C4-2B (cell line): Measurements from ENCODE around the gene PPP1CB.

ENCODE experiments used
- CTCF ChIP-seq: fragments of 450-650 bp; conservative IDR thresholded peaks from 2 replicates; pipeline ENCODE4 v1.5.1; 2017; ENCODE audit warnings: mild to moderate bottlenecking
- ZFX ChIP-seq: fragments of 450-650 bp; IDR thresholded peaks from 2 replicates; pipeline ENCODE4 v1.6.1; 2017

GRCh38 chr2:28835781-28836180, 84.2 kb downstream of the PPP1CB start:
- TF ChIP-seq CTCF: no peak
- no peak for TF ChIP-seq ZFX
